IMR-90 (cell line): ENCODE results near the gene KDM2A. TPM values are rescaled to one million over a fixed set of nuclear protein-coding genes. Genes with fewer than 3 reads are reported as not detected.

ENCODE experiments used
- ATAC-seq: fragments of 200-7000 bp; cut with Tn5 transposase; 2 replicates; pipeline ENCODE4 v1.9.1; 2020; ENCODE audit warnings: low read depth, mild to moderate bottlenecking, moderate library complexity
- BruUV-seq: library from RNA; stranded (reverse); fragments of 400-500 nt; replicated peaks from 2 replicates; lab custom pipeline; 2021; lab: Mats Ljungman, UMichigan
- CTCF ChIA-PET: fragments of 300-600 bp; formaldehyde crosslinking; extraction: SDS; loops from one replicate; lab custom pipeline; 2021; ENCODE audit warnings: antibody characterized with exemption; lab: Yijun Ruan, JAX
- POLR2A ChIA-PET: fragments of 300-600 bp; sonication (Branson Sonifier 250); formaldehyde crosslinking; loops from one replicate; lab custom pipeline; 2022; ENCODE audit warnings: antibody characterized with exemption; ENCODE audit not compliant: unreplicated experiment; lab: Charles Lee
- DNase-seq: peaks from one replicate; pipeline ENCODE4 v3.0.0; 2013
- H2AFZ ChIP-seq: replicated peaks from 2 replicates; pipeline ENCODE3; 2013; ENCODE audit warnings: low read length, mild to moderate bottlenecking; ENCODE audit not compliant: poor library complexity
- H2AK5ac ChIP-seq: 2 replicates; pipeline ENCODE4 v1.6.1; 2013; ENCODE audit warnings: low read depth, low read length, inconsistent platforms
- H2AK9ac ChIP-seq: replicated peaks from 2 replicates; pipeline ENCODE3; 2013; ENCODE audit warnings: mild to moderate bottlenecking, low read depth, low read length, moderate library complexity; ENCODE audit not compliant: poor library complexity
- H2BK120ac ChIP-seq: 2 replicates; pipeline ENCODE4 v1.6.1; 2013; ENCODE audit warnings: low read depth, low read length, inconsistent platforms
- H2BK15ac ChIP-seq: 3 replicates; pipeline ENCODE4 v1.6.1; 2013; ENCODE audit warnings: low read depth, low read length, inconsistent platforms
- H2BK20ac ChIP-seq: 2 replicates; pipeline ENCODE4 v1.6.1; 2013; ENCODE audit warnings: low read depth, mild to moderate bottlenecking, inconsistent platforms, low read length, moderate library complexity
- H2BK5ac ChIP-seq: 2 replicates; pipeline ENCODE4 v1.6.1; 2013; ENCODE audit warnings: mild to moderate bottlenecking, low read depth, low read length, inconsistent platforms; ENCODE audit not compliant: poor library complexity, severe bottlenecking
- H3K14ac ChIP-seq: replicated peaks from 2 replicates; pipeline ENCODE4 v1.6.1; 2013; ENCODE audit warnings: low read depth, low read length, inconsistent platforms
- H3K18ac ChIP-seq: 2 replicates; pipeline ENCODE4 v1.6.1; 2013; ENCODE audit warnings: low read depth, low read length, control low read depth
- H3K23ac ChIP-seq: 2 replicates; pipeline ENCODE4 v1.6.1; 2013; ENCODE audit warnings: low read depth, low read length, inconsistent platforms
- H3K27ac ChIP-seq: 2 replicates; pipeline ENCODE4 v1.5.1; 2013; ENCODE audit warnings: mild to moderate bottlenecking, control low read depth, low read length; ENCODE audit not compliant: insufficient read depth
- H3K27me3 ChIP-seq: 2 replicates; pipeline ENCODE4 v1.6.1; 2013; ENCODE audit warnings: low read length; ENCODE audit not compliant: control insufficient read depth, insufficient read depth
- H3K36me3 ChIP-seq: 2 replicates; pipeline ENCODE4 v1.6.1; 2013; ENCODE audit warnings: low read length, mixed read lengths; ENCODE audit not compliant: control insufficient read depth, insufficient read depth
- H3K4ac ChIP-seq: 2 replicates; pipeline ENCODE4 v1.6.1; 2013; ENCODE audit warnings: low read depth, low read length, inconsistent platforms
- H3K4me1 ChIP-seq: 2 replicates; pipeline ENCODE4 v1.6.1; 2013; ENCODE audit warnings: low read length, mixed read lengths; ENCODE audit not compliant: control insufficient read depth, insufficient read depth
- H3K4me2 ChIP-seq: 2 replicates; pipeline ENCODE4 v1.6.1; 2013; ENCODE audit warnings: low read depth, mild to moderate bottlenecking, control low read depth, low read length, moderate library complexity
- H3K4me3 ChIP-seq: 2 replicates; pipeline ENCODE4 v1.5.1; 2013; ENCODE audit warnings: low read depth, mild to moderate bottlenecking, control low read depth, low read length, moderate library complexity; ENCODE audit not compliant: insufficient read depth
- H3K56ac ChIP-seq: 2 replicates; pipeline ENCODE4 v1.6.1; 2013; ENCODE audit warnings: low read length, inconsistent platforms; ENCODE audit not compliant: insufficient read depth; ENCODE audit errors: extremely low read depth
- H3K79me1 ChIP-seq, 2 experiments: 2 replicates each; pipeline ENCODE4 v1.6.1; 2013; ENCODE audit warnings: low read length in 2 of 2, inconsistent platforms in 1 of 2, low read depth in 1 of 2
- H3K9ac ChIP-seq: 2 replicates; pipeline ENCODE4 v1.6.1; 2013; ENCODE audit warnings: low read depth, low read length, control low read depth
- H3K9me1 ChIP-seq: 2 replicates; pipeline ENCODE4 v1.6.1; 2013; ENCODE audit warnings: low read length, inconsistent platforms; ENCODE audit not compliant: insufficient read depth
- H3K9me3 ChIP-seq: 2 replicates; pipeline ENCODE4 v1.6.1; 2013; ENCODE audit warnings: low read length; ENCODE audit not compliant: control insufficient read depth, insufficient read depth
- H4K20me1 ChIP-seq: 2 replicates; pipeline ENCODE4 v1.6.1; 2013; ENCODE audit warnings: low read length, inconsistent platforms; ENCODE audit not compliant: insufficient read depth
- H4K5ac ChIP-seq: 2 replicates; pipeline ENCODE4 v1.6.1; 2013; ENCODE audit warnings: mild to moderate bottlenecking, low read depth, low read length, control low read depth
- H4K8ac ChIP-seq, 2 experiments: 2 replicates each; pipeline ENCODE4 v1.6.1; 2013; ENCODE audit warnings: low read depth in 2 of 2, low read length in 2 of 2, control low read depth in 1 of 2, inconsistent platforms in 1 of 2
- H4K91ac ChIP-seq: 2 replicates; pipeline ENCODE4 v1.6.1; 2013; ENCODE audit warnings: low read depth, low read length, inconsistent platforms; ENCODE audit not compliant: insufficient read depth
- BHLHE40 ChIP-seq: fragments of 150-350 bp; IDR thresholded peaks from 2 replicates; pipeline ENCODE4 v1.6.1; 2016; ENCODE audit warnings: mild to moderate bottlenecking, low read depth, low read length
- CEBPB ChIP-seq: IDR thresholded peaks from 2 replicates; pipeline ENCODE4 v1.6.1; 2012; ENCODE audit warnings: low read depth, low read length, improper control_type of control experiment
- CHD1 ChIP-seq: IDR thresholded peaks from 2 replicates; pipeline ENCODE4 v1.6.1; 2012; ENCODE audit warnings: low read depth, low read length, improper control_type of control experiment
- CTCF ChIP-seq: conservative IDR thresholded peaks from 2 replicates; pipeline ENCODE4 v1.5.1; 2012; ENCODE audit warnings: mild to moderate bottlenecking, low read depth, low read length, improper control_type of control experiment
- FOS ChIP-seq: fragments of 150-350 bp; IDR thresholded peaks from 2 replicates; pipeline ENCODE4 v1.6.1; 2016; ENCODE audit warnings: low read depth, low read length
- MAFK ChIP-seq: IDR thresholded peaks from 2 replicates; pipeline ENCODE4 v1.6.1; 2012; ENCODE audit warnings: low read depth, low read length, improper control_type of control experiment
- MAZ ChIP-seq: IDR thresholded peaks from 2 replicates; pipeline ENCODE4 v1.6.1; 2012; ENCODE audit warnings: low read depth, mild to moderate bottlenecking, low read length, improper control_type of control experiment, moderate library complexity, borderline replicate concordance
- MXI1 ChIP-seq: IDR thresholded peaks from 2 replicates; pipeline ENCODE4 v1.6.1; 2012; ENCODE audit warnings: low read depth, mild to moderate bottlenecking, low read length, moderate library complexity, borderline replicate concordance
- NFE2L2 ChIP-seq: fragments of 150-350 bp; IDR thresholded peaks from 2 replicates; pipeline ENCODE4 v1.6.1; 2016; ENCODE audit warnings: low read depth, mild to moderate bottlenecking, low read length
- POLR2A ChIP-seq: IDR thresholded peaks from 2 replicates; pipeline ENCODE4 v1.6.1; 2012; ENCODE audit warnings: mild to moderate bottlenecking, low read depth, low read length
- RAD21 ChIP-seq: IDR thresholded peaks from 2 replicates; pipeline ENCODE4 v1.6.1; 2012; ENCODE audit warnings: low read length, improper control_type of control experiment
- RCOR1 ChIP-seq: IDR thresholded peaks from 2 replicates; pipeline ENCODE4 v1.6.1; 2012; ENCODE audit warnings: mild to moderate bottlenecking, low read length, improper control_type of control experiment; ENCODE audit not compliant: insufficient replicate concordance
- RFX5 ChIP-seq: IDR thresholded peaks from 2 replicates; pipeline ENCODE4 v1.8.0; 2012; ENCODE audit warnings: low read depth, mild to moderate bottlenecking, low read length, moderate library complexity
- SMC3 ChIP-seq: fragments of 150-350 bp; IDR thresholded peaks from 2 replicates; pipeline ENCODE4 v1.6.1; 2016; ENCODE audit warnings: low read depth, mild to moderate bottlenecking, antibody characterized with exemption, low read length, moderate library complexity
- WGBS, 2 experiments: methylation state at CpG; one replicate each; pipeline versions ENCODE4 v1.1.5 to v1.1.7; 2013; ENCODE audit warnings: missing lambda C conversion rate in 2 of 2; ENCODE audit not compliant: insufficient read length in 1 of 2; ENCODE audit errors: extremely low coverage in 2 of 2; 5-methylcytosine and 5-hydroxymethylcytosine counted together
- dilution Hi-C: fragments of 300-500 bp; cut with HindIII; formaldehyde crosslinking; loops from one replicate; pipeline ENCODE4 v1.14.3; 2018; ENCODE audit warnings: low sequenced_read_pairs; ENCODE audit not compliant: unreplicated experiment
- in situ Hi-C: fragments of 300-500 bp; cut with MboI; formaldehyde crosslinking; loops from 3 replicates; pipeline ENCODE4 v1.14.3; 2019; ENCODE audit warnings: low sequenced_read_pairs, inconsistent platforms, mixed read lengths
- intact Hi-C: fragments of 100-400 bp; cut with micrococcal nuclease; formaldehyde crosslinking; loops from 2 replicates; pipeline ENCODE4 v1.10.0; 2022
- polyA plus RNA-seq, 3 experiments: library from polyadenylated mRNA; depleted of rRNA; stranded (reverse); fragments of >200 nt; gene quantifications; 2 replicates each; pipeline ENCODE4 v1.2.3, GENCODE V29; 2012; ENCODE audit warnings: low replicate concordance in 1 of 3
- total RNA-seq: library from RNA; depleted of rRNA; stranded (reverse); fragments of >200 nt; gene quantifications from 2 replicates; pipeline ENCODE4 v1.2.3, GENCODE V29; 2012
- TF ChIP-seq, protein P1 (sequence below): fragments of 150-350 bp; IDR thresholded peaks from 2 replicates; pipeline ENCODE4 v1.6.1; 2016; ENCODE audit warnings: low read depth, mild to moderate bottlenecking, low read length, moderate library complexity, borderline replicate concordance
- TF ChIP-seq, protein P2 (sequence below): fragments of 150-350 bp; IDR thresholded peaks from 2 replicates; pipeline ENCODE4 v1.6.1; 2017; ENCODE audit warnings: mild to moderate bottlenecking, antibody characterized with exemption, low read length, low read depth

Gene KDM2A
- total and polyA plus RNA-seq, 2 of the 4 experiments (the other 2 are of a cell fraction): 26.7 to 42.6 TPM

- in situ Hi-C loops (no loop called here), intact Hi-C loops (no loop called here), dilution Hi-C loops (no loop called here)
- H4K8ac ChIP-seq: no peak overlapping the region
- H3K4me1 ChIP-seq: peaks cover 8% of the 10 kb centered on the region
- CTCF ChIA-PET: no interaction called here
- no peak overlapping the region for H3K9ac ChIP-seq
- H3K9me1 ChIP-seq: peaks cover 5% of the 10 kb centered on the region
- no peak overlapping the region for H3K4me2 ChIP-seq
- POLR2A ChIA-PET: no interaction called here
- H4K20me1 ChIP-seq: peaks cover 74% of the 10 kb centered on the region
- ATAC-seq (no peak), DNase-seq (no peak)
- H3K14ac ChIP-seq: no peak overlapping the region; the same call in 1 of the 2 replicates
- WGBS, 2 experiments: no CpG with 5 or more reads among the region's 2 CpGs
- H3K4me3 ChIP-seq: no peak overlapping the region
- H2BK5ac ChIP-seq: no peak overlapping the region
- no TSS peak for BruUV-seq
- no peak overlapping the region for H2BK120ac ChIP-seq
- no peak overlapping the region for H3K56ac ChIP-seq
- H3K27me3 ChIP-seq: no peaks in the 10 kb centered on the region
- no peak overlapping the region for H2AFZ ChIP-seq
- H3K9me3 ChIP-seq: no peaks in the 10 kb centered on the region
- TF ChIP-seq, protein P1, sequence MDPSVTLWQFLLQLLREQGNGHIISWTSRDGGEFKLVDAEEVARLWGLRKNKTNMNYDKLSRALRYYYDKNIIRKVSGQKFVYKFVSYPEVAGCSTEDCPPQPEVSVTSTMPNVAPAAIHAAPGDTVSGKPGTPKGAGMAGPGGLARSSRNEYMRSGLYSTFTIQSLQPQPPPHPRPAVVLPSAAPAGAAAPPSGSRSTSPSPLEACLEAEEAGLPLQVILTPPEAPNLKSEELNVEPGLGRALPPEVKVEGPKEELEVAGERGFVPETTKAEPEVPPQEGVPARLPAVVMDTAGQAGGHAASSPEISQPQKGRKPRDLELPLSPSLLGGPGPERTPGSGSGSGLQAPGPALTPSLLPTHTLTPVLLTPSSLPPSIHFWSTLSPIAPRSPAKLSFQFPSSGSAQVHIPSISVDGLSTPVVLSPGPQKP: no peak
- TF ChIP-seq CEBPB: no peak
- TF ChIP-seq BHLHE40: no peak
- TF ChIP-seq RCOR1: no peak
- TF ChIP-seq RAD21: no peak
- no peak for TF ChIP-seq POLR2A
- TF ChIP-seq SMC3: no peak
- TF ChIP-seq CTCF: no peak
- TF ChIP-seq MAFK: no peak
- TF ChIP-seq FOS: no peak
- no peak for TF ChIP-seq RFX5
- TF ChIP-seq MAZ: no peak
- no peak for TF ChIP-seq CHD1
- TF ChIP-seq MXI1: no peak
- no peak for TF ChIP-seq NFE2L2
- TF ChIP-seq, protein P2, sequence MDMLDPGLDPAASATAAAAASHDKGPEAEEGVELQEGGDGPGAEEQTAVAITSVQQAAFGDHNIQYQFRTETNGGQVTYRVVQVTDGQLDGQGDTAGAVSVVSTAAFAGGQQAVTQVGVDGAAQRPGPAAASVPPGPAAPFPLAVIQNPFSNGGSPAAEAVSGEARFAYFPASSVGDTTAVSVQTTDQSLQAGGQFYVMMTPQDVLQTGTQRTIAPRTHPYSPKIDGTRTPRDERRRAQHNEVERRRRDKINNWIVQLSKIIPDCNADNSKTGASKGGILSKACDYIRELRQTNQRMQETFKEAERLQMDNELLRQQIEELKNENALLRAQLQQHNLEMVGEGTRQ: no peak
- H2AK9ac ChIP-seq: no peak overlapping the region
- no peak overlapping the region for H3K4ac ChIP-seq
- no peak overlapping the region for H3K27ac ChIP-seq
- no peak overlapping the region for H4K91ac ChIP-seq
- H4K5ac ChIP-seq: no peak overlapping the region
- no peak overlapping the region for H2BK20ac ChIP-seq
- no peaks in the 10 kb centered on the region for H3K36me3 ChIP-seq
- peak overlapping the region; percentile 54; the same call in 1 of the 2 replicates for H3K23ac ChIP-seq
- no peak overlapping the region for H3K18ac ChIP-seq
- no peak overlapping the region for H2BK15ac ChIP-seq
- H2AK5ac ChIP-seq: no peak overlapping the region
- H3K79me1 ChIP-seq: peaks cover 13 to 67% of the 10 kb centered on the region in 2 experiments
These were observed 41.0 kb downstream of the KDM2A start for GRCh38 chr11:67160045-67160444.
